Measurements from ENCODE around the gene EHBP1L1. TPM values are rescaled to one million over a fixed set of nuclear protein-coding genes. Genes with fewer than 3 reads are reported as not detected.
"Not testable (repeated sequence)": the region's sequence is repeated elsewhere in the genome, so short reads cannot be mapped to it uniquely, and the experiment has no call there.

EHBP1L1 gene
- total RNA-seq, 1 donor from 2014 or later: 168 TPM

- H3K4me1 Mint-ChIP-seq (ENCODE audit: low read depth): peaks cover 40% of the 10 kb centered on the region
- H3K9me3 Mint-ChIP-seq: no peaks in the 10 kb centered on the region
- no peaks in the 10 kb centered on the region for H3K27me3 Mint-ChIP-seq (ENCODE audit: insufficient read depth)
- peak within 1 kb of the TSS; percentile 83 for H3K27ac Mint-ChIP-seq
- intact Hi-C loops (cut with micrococcal nuclease): loop anchor here (1.0 to 2.0 kb wide), 5 partner anchors 14 to 221 kb away; partner anchors contain the start of genes CFL1, KAT5 and PCNX3
- H3K36me3 Mint-ChIP-seq (ENCODE audit: low read depth): peaks cover 22% of the 10 kb centered on the region
- peak; percentile 74 for DNase-seq (ENCODE audit: low spot score)
- H3K4me3 Mint-ChIP-seq: peak within 1 kb of the TSS; percentile 82
Observed at GRCh38 chr11:65637794-65638419, 62.1 kb downstream of the EHBP1L1 start, which contains the start of gene SIPA1. TSS of gene SIPA1 (plus strand) at chr11:65638101. CDS start at chr11:65640922, 2,821 bp downstream.

DNA sequence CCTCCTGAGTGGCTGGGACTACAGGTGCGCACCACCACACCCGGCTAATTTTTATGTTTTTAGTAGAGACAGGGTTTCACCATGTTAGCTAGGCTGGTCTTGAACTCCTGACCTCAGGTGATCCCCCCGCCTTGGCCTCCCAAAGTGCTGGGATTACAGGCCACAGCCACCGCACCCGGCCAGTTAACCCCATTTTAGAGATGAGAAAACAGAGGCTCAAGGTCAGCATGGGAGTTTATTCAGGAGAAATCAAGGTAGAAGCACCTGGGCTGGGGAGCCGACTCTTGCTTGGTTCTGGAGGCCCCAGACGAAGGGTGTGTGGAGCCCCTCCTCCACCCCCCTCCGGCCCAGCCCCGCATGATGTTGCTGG, 63.4 kb downstream of the EHBP1L1 start:
- peaks cover 45% of the 10 kb centered on the region for H3K4me1 Mint-ChIP-seq (ENCODE audit: low read depth)

GRCh38 chr11:65639623-65640482, 64.0 kb downstream of the EHBP1L1 start:
- H3K4me1 Mint-ChIP-seq (ENCODE audit: low read depth): peaks cover 48% of the 10 kb centered on the region
- H3K27me3 Mint-ChIP-seq (ENCODE audit: insufficient read depth): no peaks in the 10 kb centered on the region
- intact Hi-C loops (cut with micrococcal nuclease): loop anchor here (2.0 kb wide), 2 partner anchors 73 to 219 kb away; partner anchors contain the start of genes CFL1 and KAT5
- H3K36me3 Mint-ChIP-seq (ENCODE audit: low read depth): peaks cover 33% of the 10 kb centered on the region
- H3K27ac Mint-ChIP-seq: peak overlapping the region; percentile 83
- DNase-seq (ENCODE audit: low spot score): peak; percentile 70
- H3K4me3 Mint-ChIP-seq: peak overlapping the region; percentile 82
- H3K9me3 Mint-ChIP-seq: no peaks in the 10 kb centered on the region

More for the DNA sequence above, 63.4 kb downstream of the EHBP1L1 start:
- Mint-ChIP-seq H3K27ac (peak overlapping the region; percentile 83), H3K4me3 (peak overlapping the region; percentile 82), H3K36me3 (ENCODE audit: low read depth) (peaks cover 29% of the 10 kb centered on the region)
- H3K9me3 Mint-ChIP-seq; DNase-seq (ENCODE audit: low spot score); H3K27me3 Mint-ChIP-seq (ENCODE audit: insufficient read depth): not testable (repeated sequence)
- intact Hi-C loops (cut with micrococcal nuclease): loop anchor here (2.0 kb wide), 2 partner anchors 74 to 220 kb away; partner anchors contain the start of genes CFL1 and KAT5

DNA sequence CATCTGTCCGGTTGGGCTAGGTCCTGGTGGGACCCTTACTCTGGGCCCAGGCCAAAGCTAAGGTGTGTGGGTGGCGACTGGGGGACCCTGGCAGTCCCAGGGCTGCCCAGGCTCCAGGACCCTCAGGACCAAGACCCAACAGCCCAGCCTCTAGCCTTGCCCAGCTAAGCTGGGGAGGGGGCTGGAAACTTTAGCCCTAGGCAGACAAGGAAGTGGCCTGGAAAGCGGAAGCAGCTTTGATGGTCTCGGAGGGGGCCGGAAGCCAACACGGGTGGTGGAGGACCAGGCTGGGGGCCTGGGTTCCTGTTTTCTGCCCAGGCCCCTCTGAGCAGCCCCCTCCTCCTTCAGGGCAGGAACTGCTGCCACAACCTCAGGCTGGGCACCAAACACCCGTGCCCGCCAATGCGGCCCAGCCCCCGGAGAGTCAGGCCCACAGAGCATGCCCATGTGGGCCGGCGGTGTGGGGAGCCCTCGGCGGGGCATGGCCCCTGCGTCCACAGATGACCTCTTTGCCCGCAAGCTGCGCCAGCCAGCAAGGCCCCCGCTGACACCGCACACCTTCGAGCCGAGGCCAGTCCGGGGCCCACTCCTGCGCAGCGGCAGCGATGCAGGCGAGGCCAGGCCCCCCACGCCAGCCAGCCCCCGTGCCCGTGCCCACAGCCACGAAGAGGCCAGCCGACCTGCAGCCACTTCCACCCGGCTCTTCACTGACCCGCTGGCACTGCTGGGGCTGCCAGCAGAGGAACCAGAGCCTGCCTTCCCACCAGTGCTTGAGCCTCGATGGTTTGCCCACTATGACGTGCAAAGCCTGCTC, 64.8 kb downstream of the EHBP1L1 start:
- no peaks in the 10 kb centered on the region for H3K9me3 Mint-ChIP-seq
- intact Hi-C loops (cut with micrococcal nuclease): no loop called here
- DNase-seq (ENCODE audit: low spot score): no peak
- H3K27ac Mint-ChIP-seq: peak overlapping the region; percentile 83
- H3K4me1 Mint-ChIP-seq (ENCODE audit: low read depth): peaks cover 48% of the 10 kb centered on the region
- no peaks in the 10 kb centered on the region for H3K27me3 Mint-ChIP-seq (ENCODE audit: insufficient read depth)
- H3K36me3 Mint-ChIP-seq (ENCODE audit: low read depth): peaks cover 33% of the 10 kb centered on the region
- peak overlapping the region; percentile 82 for H3K4me3 Mint-ChIP-seq

DNA sequence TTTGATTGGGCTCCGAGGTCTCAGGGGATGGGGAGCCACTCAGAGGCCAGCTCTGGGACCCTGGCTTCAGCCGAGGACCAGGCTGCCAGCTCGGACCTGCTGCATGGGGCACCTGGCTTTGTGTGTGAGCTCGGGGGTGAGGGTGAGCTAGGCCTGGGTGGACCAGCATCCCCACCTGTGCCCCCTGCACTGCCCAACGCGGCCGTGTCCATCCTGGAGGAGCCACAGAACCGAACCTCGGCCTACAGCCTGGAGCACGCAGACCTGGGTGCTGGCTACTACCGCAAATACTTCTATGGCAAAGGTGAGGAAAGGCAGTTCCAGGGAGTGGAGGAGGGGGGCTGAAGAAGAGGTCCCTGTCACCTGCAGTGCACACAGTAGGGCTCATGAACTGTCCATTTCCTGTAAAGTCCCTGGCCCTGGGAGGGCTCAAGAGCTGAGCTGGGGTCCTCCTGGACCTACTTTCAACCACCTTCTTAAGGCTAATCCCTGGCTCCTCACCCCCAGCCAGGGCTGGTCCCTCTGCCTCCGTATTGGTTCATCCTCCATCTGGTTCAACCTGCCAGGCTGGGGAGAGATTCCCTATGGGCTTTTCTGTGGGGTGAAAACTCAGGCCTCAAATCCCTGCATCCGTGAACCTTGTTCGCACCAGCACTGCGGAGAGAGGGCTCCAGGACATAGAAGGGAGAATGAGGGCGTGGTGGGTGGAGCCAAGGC, 65.6 kb downstream of the EHBP1L1 start:
- Mint-ChIP-seq H3K27ac (peak overlapping the region; percentile 78), H3K9me3 (no peaks in the 10 kb centered on the region), H3K36me3 (ENCODE audit: low read depth) (peaks cover 34% of the 10 kb centered on the region), H3K4me3 (peak overlapping the region; percentile 76), H3K4me1 (ENCODE audit: low read depth) (peaks cover 48% of the 10 kb centered on the region), H3K27me3 (ENCODE audit: insufficient read depth) (no peaks in the 10 kb centered on the region)
- intact Hi-C loops (cut with micrococcal nuclease): no loop called here
- no peak for DNase-seq (ENCODE audit: low spot score)

Other genes with a start within 250 kb of the EHBP1L1 start
- gene DPF2, start 242.2 kb upstream of the EHBP1L1 start, total RNA-seq: 84.5 and 93.1 TPM in 2 replicates
- 1.1 TPM in 2 replicates for gene TIGD3, start 221.3 kb upstream of the EHBP1L1 start, total RNA-seq
- 15.3 and 19.4 TPM in 2 replicates for gene SLC25A45, start 193.4 kb upstream of the EHBP1L1 start, total RNA-seq
- 40.5 and 42.3 TPM in 2 replicates for gene FRMD8, start 189.4 kb upstream of the EHBP1L1 start, total RNA-seq
- gene NEAT1, start 153.3 kb upstream of the EHBP1L1 start, total RNA-seq: 507 and 517 TPM in 2 replicates
- 5,323 and 5,421 TPM in 2 replicates for gene MALAT1, start 77.0 kb upstream of the EHBP1L1 start, total RNA-seq
- 103 and 109 TPM in 2 replicates for gene SCYL1, start 51.0 kb upstream of the EHBP1L1 start, total RNA-seq
- 97.9 and 103 TPM in 2 replicates for gene LTBP3, start 17.7 kb upstream of the EHBP1L1 start, total RNA-seq
- gene ZNRD2, start 5.6 kb upstream of the EHBP1L1 start, total RNA-seq: 94.6 and 96.9 TPM in 2 replicates
- gene FAM89B, start 3.5 kb upstream of the EHBP1L1 start, total RNA-seq: 50.4 and 50.6 TPM in 2 replicates
- gene KCNK7, start 19.7 kb downstream of the EHBP1L1 start, total RNA-seq: 1.6 and 2.0 TPM in 2 replicates
- gene MAP3K11, start 38.2 kb downstream of the EHBP1L1 start, total RNA-seq: 103 and 106 TPM in 2 replicates
- gene PCNX3, start 39.7 kb downstream of the EHBP1L1 start, total RNA-seq: 55.0 and 55.2 TPM in 2 replicates
- gene SIPA1, start 62.0 kb downstream of the EHBP1L1 start, total RNA-seq: 117 and 130 TPM in 2 replicates
- gene RELA, start 86.9 kb downstream of the EHBP1L1 start, total RNA-seq: 102 and 104 TPM in 2 replicates
- 68.1 and 75.0 TPM in 2 replicates for gene KAT5, start 136.2 kb downstream of the EHBP1L1 start, total RNA-seq
- 87.6 and 89.0 TPM in 2 replicates for gene RNASEH2C, start 144.7 kb downstream of the EHBP1L1 start, total RNA-seq
- 17.4 and 19.2 TPM in 2 replicates for gene AP5B1, start 204.9 kb downstream of the EHBP1L1 start, total RNA-seq
- 0.10 and 0.36 TPM in 2 replicates for gene OVOL1, start 211.0 kb downstream of the EHBP1L1 start, total RNA-seq